T-helper 1 cell treated with Interleukin-12 subunit alpha and Interleukin-12 subunit beta and Interleukin-4 antibody, amounts not matched to agents 30 μg/mL and 1 μg/mL, for 36 hours (primary cell): ENCODE data around the gene ECEL1.
"Not testable (repeated sequence)": the region's sequence is repeated elsewhere in the genome, so short reads cannot be mapped to it uniquely, and the experiment has no call there.

ENCODE experiments used
- H3K27ac Mint-ChIP-seq: one replicate; pipeline ENCODE4 v1.8.0; 2021; ENCODE audit warnings: mild to moderate bottlenecking, mixed read lengths
- H3K27me3 Mint-ChIP-seq: one replicate; pipeline ENCODE4 v1.8.0; 2021; ENCODE audit warnings: low read depth, mixed read lengths
- H3K36me3 Mint-ChIP-seq: one replicate; pipeline ENCODE4 v1.8.0; 2021; ENCODE audit warnings: low read depth, mixed read lengths
- H3K4me1 Mint-ChIP-seq: one replicate; pipeline ENCODE4 v1.8.0; 2021; ENCODE audit warnings: low read depth, mixed read lengths
- H3K4me3 Mint-ChIP-seq: one replicate; pipeline ENCODE4 v1.8.0; 2021; ENCODE audit warnings: mild to moderate bottlenecking, moderate library complexity, mixed read lengths
- H3K9me3 Mint-ChIP-seq: one replicate; pipeline ENCODE4 v1.8.0; 2021; ENCODE audit warnings: mixed read lengths

ECEL1 gene

GRCh38 chr2:232434091-232434490 lies 53.5 kb downstream of the ECEL1 start:
- Mint-ChIP-seq H3K36me3 (no peaks in the 10 kb centered on the region), H3K27me3 (peaks cover 4% of the 10 kb centered on the region), H3K4me1 (no peaks in the 10 kb centered on the region), H3K9me3 (no peaks in the 10 kb centered on the region), H3K27ac (no peak overlapping the region), H3K4me3 (no peak overlapping the region)

- not testable (repeated sequence) for H3K27me3 Mint-ChIP-seq, H3K4me1 Mint-ChIP-seq, H3K27ac Mint-ChIP-seq, H3K9me3 Mint-ChIP-seq, H3K36me3 Mint-ChIP-seq, H3K4me3 Mint-ChIP-seq
These were observed 54.0 kb downstream of the ECEL1 start for GRCh38 chr2:232433622-232434021.

GRCh38 chr2:232432598-232433184 lies 54.9 kb downstream of the ECEL1 start:
- peaks cover 4% of the 10 kb centered on the region for H3K27me3 Mint-ChIP-seq
- H3K27ac Mint-ChIP-seq = no peak overlapping the region
- H3K36me3 Mint-ChIP-seq = no peaks in the 10 kb centered on the region
- H3K9me3 Mint-ChIP-seq = no peaks in the 10 kb centered on the region
- no peak overlapping the region for H3K4me3 Mint-ChIP-seq
- no peaks in the 10 kb centered on the region for H3K4me1 Mint-ChIP-seq

GRCh38 chr2:232431705-232432590 lies 55.7 kb downstream of the ECEL1 start:
- H3K4me3 Mint-ChIP-seq = no peak overlapping the region
- no peaks in the 10 kb centered on the region for H3K4me1 Mint-ChIP-seq
- H3K36me3 Mint-ChIP-seq = no peaks in the 10 kb centered on the region
- H3K27me3 Mint-ChIP-seq = peaks cover 4% of the 10 kb centered on the region
- no peaks in the 10 kb centered on the region for H3K9me3 Mint-ChIP-seq
- H3K27ac Mint-ChIP-seq = no peak overlapping the region
